Loucy (cell line): ENCODE measurements around the gene ATP5ME.

ENCODE experiments used
- EZH2phosphoT487 ChIP-seq: fragments of 200-600 bp; IDR thresholded peaks from 2 replicates; pipeline ENCODE4 v1.6.1; 2018; ENCODE audit warnings: antibody characterized with exemption, mild to moderate bottlenecking, moderate library complexity, borderline replicate concordance
- TF ChIP-seq, protein P1 (sequence below): fragments of 200-600 bp; sonication (generic); conservative IDR thresholded peaks from 2 replicates; pipeline ENCODE4 v1.5.1; 2014; ENCODE audit warnings: mild to moderate bottlenecking, antibody characterized with exemption, low read length

DNA sequence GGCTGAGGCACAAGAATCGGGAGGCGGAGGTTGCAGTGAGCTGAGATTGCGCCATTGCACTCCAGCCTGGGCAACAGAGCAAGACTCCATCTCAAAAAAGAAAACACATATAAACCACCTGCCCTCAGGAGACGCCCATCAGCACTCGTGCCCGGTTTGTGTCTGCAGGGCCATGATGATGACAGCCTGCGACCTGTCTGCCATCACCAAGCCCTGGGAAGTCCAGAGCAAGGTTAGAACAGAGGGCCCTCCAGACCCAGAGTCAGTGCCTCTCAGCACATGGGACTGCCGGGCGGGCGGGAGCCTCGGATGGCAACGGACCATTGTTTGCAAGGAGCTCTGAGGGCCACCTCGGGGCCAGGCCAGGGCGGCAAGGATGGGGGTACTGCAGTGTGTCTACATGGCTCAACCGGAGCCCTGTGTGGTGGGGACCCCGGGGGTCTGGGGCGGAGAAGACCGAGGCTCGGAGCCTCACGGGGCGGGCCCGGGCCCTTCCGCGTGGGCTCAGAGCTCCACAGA is 9.3 kb downstream of the ATP5ME start:
- TF ChIP-seq, protein P1, sequence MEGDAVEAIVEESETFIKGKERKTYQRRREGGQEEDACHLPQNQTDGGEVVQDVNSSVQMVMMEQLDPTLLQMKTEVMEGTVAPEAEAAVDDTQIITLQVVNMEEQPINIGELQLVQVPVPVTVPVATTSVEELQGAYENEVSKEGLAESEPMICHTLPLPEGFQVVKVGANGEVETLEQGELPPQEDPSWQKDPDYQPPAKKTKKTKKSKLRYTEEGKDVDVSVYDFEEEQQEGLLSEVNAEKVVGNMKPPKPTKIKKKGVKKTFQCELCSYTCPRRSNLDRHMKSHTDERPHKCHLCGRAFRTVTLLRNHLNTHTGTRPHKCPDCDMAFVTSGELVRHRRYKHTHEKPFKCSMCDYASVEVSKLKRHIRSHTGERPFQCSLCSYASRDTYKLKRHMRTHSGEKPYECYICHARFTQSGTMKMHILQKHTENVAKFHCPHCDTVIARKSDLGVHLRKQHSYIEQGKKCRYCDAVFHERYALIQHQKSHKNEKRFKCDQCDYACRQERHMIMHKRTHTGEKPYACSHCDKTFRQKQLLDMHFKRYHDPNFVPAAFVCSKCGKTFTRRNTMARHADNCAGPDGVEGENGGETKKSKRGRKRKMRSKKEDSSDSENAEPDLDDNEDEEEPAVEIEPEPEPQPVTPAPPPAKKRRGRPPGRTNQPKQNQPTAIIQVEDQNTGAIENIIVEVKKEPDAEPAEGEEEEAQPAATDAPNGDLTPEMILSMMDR: no peak
- TF ChIP-seq EZH2phosphoT487: no peak
